22Rv1 (cell line): Measurements from ENCODE around the gene MRGPRX4.

Experiments
- H3K27ac ChIP-seq: fragments of 450-650 bp; 2 replicates; pipeline ENCODE4 v1.5.1; 2017
- CTCF ChIP-seq: fragments of 450-650 bp; IDR thresholded peaks from 2 replicates; pipeline ENCODE4 v1.5.1; 2017; ENCODE audit warnings: mild to moderate bottlenecking
- ZFX ChIP-seq: fragments of 450-650 bp; IDR thresholded peaks from 2 replicates; pipeline ENCODE4 v1.6.1; 2017; ENCODE audit warnings: antibody characterized with exemption, borderline replicate concordance

The MRGPRX4 gene

DNA sequence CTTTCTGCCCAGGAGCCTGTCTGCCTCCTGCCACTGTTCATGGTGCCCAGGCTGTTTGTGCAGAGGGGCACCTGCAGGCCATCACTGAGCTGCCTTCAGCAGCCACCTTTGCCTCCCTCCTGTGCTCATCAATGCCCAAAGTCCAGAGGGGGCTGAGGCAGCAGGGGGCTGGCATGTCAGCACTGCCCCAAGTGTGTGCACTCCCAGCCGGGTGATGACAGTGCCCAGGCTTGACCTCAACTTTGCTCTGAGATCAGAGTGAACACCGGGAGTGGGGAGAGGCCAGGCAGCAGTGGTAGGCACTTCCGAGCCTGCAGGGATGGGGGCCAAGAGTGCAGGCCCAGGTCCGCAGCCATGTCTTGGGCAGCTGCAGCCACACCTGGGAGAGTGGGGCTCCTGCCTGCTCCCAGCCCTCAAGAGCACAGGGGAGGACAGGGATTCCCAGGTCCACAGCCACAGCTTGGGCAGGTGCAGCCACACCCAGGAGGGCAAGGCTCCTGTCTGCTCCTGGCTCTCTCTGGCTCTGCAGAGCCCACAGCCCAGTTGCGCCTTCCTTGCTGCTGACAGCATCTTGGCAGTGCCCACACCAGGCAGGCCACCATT is 48.7 kb downstream of the MRGPRX4 start:
- no peak overlapping the region for H3K27ac ChIP-seq
- TF ChIP-seq CTCF (no peak), ZFX (no peak)

DNA sequence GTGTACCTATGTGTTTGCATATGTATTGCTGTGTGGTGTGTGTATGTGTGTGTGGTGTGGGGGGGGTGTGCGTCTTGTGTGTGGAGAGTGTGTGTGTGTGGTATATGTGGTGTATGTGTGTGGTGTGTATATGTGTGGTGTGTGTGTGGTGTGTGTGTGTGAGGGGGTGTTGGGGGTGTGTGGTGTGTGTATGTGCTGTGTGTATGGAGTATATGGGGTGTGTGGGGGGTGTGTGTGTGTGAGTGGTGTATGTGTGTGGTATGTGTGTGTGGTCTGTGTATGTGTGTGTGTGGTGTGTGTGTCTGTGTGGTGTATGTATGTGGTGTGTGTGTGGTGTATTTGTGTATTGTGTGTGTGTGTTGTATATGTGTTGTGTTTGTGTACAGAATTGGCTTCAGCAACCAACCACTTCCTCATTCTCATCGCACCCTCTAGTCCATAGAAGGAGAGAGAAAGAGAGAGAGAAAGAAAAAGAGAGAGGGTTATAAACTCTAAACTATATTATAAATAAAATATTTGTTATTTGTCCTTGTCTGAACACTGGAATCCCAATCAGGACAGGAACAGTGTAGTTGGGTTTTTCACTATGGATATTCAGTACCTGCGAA is 50.3 kb downstream of the MRGPRX4 start:
- H3K27ac ChIP-seq: no peak overlapping the region
- TF ChIP-seq ZFX (no peak), CTCF (no peak)
